HepG2 (cell line): Measurements from ENCODE around the gene TEX19. TPM values are rescaled to one million over a fixed set of nuclear protein-coding genes. Genes with fewer than 3 reads are reported as not detected.

ENCODE experiments used
- FOSL1 ChIP-seq: sonication (generic); formaldehyde crosslinking; IDR thresholded peaks from 2 replicates; pipeline ENCODE4 v1.9.0; 2021; ENCODE audit warnings: missing genetic modification reagents, borderline replicate concordance
- HMG20B ChIP-seq: conservative IDR thresholded peaks from 2 replicates; pipeline ENCODE4 v1.6.1; 2016; ENCODE audit warnings: missing genetic modification reagents, missing compliant biosample characterization
- POLR2G ChIP-seq: fragments of 200-400 bp; formaldehyde crosslinking; IDR thresholded peaks from 2 replicates; pipeline ENCODE4 v1.6.1; 2018; ENCODE audit warnings: mild to moderate bottlenecking, low read depth, low read length, moderate library complexity
- RARG ChIP-seq: sonication (generic); formaldehyde crosslinking; IDR thresholded peaks from 2 replicates; pipeline ENCODE4 v1.4.0; 2020; ENCODE audit warnings: low read depth, mild to moderate bottlenecking, missing genetic modification reagents
- SNAI1 ChIP-seq: sonication (generic); formaldehyde crosslinking; IDR thresholded peaks from 2 replicates; pipeline ENCODE4 v1.5.0; 2020; ENCODE audit warnings: mild to moderate bottlenecking, missing genetic modification reagents, borderline replicate concordance
- ZNF382 ChIP-seq: sonication (generic); formaldehyde crosslinking; IDR thresholded peaks from 2 replicates; pipeline ENCODE4 v1.5.0; 2020; ENCODE audit warnings: missing genetic modification reagents, mild to moderate bottlenecking, borderline replicate concordance
- ZNF484 ChIP-seq: sonication (generic); formaldehyde crosslinking; IDR thresholded peaks from 2 replicates; pipeline ENCODE4 v1.5.1; 2020; ENCODE audit warnings: mild to moderate bottlenecking, low read depth, missing genetic modification reagents, borderline replicate concordance
- ZSCAN25 ChIP-seq: sonication (generic); formaldehyde crosslinking; IDR thresholded peaks from 2 replicates; pipeline ENCODE4 v1.8.0; 2022; ENCODE audit warnings: mild to moderate bottlenecking, missing genetic modification reagents
- ZSCAN9 ChIP-seq: IDR thresholded peaks from 2 replicates; pipeline ENCODE4 v1.6.1; 2016; ENCODE audit warnings: borderline replicate concordance
- polyA plus RNA-seq, 8 experiments: library from polyadenylated mRNA; depleted of rRNA in 3 of 8; stranded (reverse) in 7 of 8; unstranded in 1 of 8; fragments of >200 nt; fragmentation: Illumina TruSeq in 4 of 8; extraction: Trizol in 4 of 8; gene quantifications; 2 replicates each; pipeline versions ENCODE4 v1.2.1 to v1.2.3, GENCODE V29; 2011 to 2016; ENCODE audit warnings: low read depth in 4 of 8, missing spikeins in 1 of 8, mixed read lengths in 1 of 8; ENCODE audit not compliant: insufficient read depth in 1 of 8
- total RNA-seq, 5 experiments: library from RNA; depleted of rRNA; stranded (reverse); fragments of >200 nt; fragmentation: Illumina TruSeq; extraction: Trizol; gene quantifications; 2 replicates each; pipeline ENCODE4 v1.2.3, GENCODE V29; 2016; ENCODE audit warnings: low read depth in 1 of 5
- TF ChIP-seq, protein P1 (sequence below): sonication (generic); formaldehyde crosslinking; IDR thresholded peaks from one replicate; pipeline ENCODE4 v1.5.1; 2020; ENCODE audit warnings: mild to moderate bottlenecking, missing genetic modification reagents; ENCODE audit errors: not compliant biosample characterization
- TF ChIP-seq, protein P2 (sequence below): sonication (generic); formaldehyde crosslinking; IDR thresholded peaks from 2 replicates; pipeline ENCODE4 v1.4.0; 2020; ENCODE audit warnings: missing genetic modification reagents
- TF ChIP-seq, protein P3 (sequence below): sonication (generic); formaldehyde crosslinking; IDR thresholded peaks from 2 replicates; pipeline ENCODE4; 2020; ENCODE audit warnings: missing genetic modification reagents, mild to moderate bottlenecking, borderline replicate concordance
- TF ChIP-seq, protein P4 (sequence below): sonication (generic); formaldehyde crosslinking; IDR thresholded peaks from 2 replicates; pipeline ENCODE4 v1.4.0; 2020; ENCODE audit warnings: mild to moderate bottlenecking, missing genetic modification reagents

The TEX19 gene
- total and polyA plus RNA-seq, 2 of the 13 experiments (the other 11 are each of a cell fraction or from before 2014, with no cell fraction given), result 1.3 to 6.0 TPM

DNA sequence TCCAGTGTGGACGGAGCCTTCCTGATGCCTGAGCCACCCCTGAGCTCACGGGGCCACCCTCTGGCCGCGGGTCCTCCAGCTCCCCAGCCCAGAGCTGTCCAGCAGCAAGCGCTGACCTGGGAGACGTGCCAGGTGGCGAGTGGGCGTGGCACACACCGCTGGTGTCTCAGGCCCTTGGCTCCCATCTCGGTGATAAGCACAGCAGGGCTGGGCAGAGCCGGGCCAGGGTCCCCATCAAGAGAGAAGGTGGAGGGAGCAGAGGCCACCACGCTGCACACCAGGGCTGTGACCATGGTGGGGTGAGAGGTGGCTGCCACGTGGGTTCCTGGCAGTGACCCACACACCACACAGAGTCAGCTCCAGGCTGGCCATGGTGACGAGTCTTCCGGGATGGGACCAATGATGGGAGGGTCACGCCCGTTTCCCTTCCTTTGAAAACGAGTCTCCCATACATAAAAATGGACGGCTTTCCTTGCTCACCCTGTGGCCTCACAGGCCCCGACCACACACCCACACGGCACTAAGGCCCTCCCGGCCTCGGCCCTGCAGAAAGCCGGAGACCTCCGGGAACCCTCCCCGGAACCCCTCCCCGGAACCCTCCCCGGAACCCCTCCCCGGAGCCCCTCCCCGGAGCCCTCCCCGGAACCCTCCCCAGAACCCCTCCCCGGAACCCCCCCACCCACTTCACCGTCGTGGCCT, 29.3 kb downstream of the TEX19 start (continued):
- TF ChIP-seq, protein P1, sequence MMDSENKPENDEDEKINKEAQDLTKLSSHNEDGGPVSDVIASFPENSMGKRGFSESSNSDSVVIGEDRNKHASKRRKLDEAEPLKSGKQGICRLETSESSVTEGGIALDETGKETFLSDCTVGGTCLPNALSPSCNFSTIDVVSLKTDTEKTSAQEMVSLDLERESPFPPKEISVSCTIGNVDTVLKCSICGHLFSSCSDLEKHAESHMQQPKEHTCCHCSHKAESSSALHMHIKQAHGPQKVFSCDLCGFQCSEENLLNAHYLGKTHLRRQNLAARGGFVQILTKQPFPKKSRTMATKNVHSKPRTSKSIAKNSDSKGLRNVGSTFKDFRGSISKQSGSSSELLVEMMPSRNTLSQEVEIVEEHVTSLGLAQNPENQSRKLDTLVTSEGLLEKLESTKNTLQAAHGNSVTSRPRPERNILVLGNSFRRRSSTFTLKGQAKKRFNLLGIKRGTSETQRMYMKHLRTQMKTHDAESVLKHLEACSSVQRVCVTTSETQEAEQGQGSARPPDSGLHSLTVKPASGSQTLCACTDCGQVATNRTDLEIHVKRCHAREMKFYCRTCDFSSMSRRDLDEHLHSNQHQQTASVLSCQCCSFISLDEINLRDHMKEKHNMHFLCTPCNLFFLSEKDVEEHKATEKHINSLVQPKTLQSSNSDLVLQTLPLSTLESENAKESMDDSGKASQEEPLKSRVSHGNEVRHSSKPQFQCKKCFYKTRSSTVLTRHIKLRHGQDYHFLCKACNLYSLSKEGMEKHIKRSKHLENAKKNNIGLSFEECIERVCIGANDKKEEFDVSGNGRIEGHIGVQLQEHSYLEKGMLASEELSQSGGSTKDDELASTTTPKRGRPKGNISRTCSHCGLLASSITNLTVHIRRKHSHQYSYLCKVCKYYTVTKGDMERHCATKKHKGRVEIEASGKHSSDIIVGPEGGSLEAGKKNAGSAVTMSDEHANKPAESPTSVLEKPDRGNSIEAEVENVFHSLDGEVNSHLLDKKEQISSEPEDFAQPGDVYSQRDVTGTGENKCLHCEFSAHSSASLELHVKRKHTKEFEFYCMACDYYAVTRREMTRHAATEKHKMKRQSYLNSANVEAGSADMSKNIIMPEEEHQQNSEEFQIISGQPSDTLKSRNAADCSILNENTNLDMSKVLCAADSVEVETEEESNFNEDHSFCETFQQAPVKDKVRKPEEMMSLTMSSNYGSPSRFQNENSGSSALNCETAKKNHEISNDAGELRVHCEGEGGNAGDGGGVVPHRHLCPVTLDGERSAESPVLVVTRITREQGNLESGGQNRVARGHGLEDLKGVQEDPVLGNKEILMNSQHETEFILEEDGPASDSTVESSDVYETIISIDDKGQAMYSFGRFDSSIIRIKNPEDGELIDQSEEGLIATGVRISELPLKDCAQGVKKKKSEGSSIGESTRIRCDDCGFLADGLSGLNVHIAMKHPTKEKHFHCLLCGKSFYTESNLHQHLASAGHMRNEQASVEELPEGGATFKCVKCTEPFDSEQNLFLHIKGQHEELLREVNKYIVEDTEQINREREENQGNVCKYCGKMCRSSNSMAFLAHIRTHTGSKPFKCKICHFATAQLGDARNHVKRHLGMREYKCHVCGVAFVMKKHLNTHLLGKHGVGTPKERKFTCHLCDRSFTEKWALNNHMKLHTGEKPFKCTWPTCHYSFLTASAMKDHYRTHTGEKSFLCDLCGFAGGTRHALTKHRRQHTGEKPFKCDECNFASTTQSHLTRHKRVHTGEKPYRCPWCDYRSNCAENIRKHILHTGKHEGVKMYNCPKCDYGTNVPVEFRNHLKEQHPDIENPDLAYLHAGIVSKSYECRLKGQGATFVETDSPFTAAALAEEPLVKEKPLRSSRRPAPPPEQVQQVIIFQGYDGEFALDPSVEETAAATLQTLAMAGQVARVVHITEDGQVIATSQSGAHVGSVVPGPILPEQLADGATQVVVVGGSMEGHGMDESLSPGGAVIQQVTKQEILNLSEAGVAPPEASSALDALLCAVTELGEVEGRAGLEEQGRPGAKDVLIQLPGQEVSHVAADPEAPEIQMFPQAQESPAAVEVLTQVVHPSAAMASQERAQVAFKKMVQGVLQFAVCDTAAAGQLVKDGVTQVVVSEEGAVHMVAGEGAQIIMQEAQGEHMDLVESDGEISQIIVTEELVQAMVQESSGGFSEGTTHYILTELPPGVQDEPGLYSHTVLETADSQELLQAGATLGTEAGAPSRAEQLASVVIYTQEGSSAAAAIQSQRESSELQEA (CRISPR knock-in tag), result peak; percentile 18
- TF ChIP-seq, protein P2, sequence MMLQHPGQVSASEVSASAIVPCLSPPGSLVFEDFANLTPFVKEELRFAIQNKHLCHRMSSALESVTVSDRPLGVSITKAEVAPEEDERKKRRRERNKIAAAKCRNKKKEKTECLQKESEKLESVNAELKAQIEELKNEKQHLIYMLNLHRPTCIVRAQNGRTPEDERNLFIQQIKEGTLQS (CRISPR knock-in tag), result peak; percentile 13; the same call in 1 of the 2 replicates
- TF ChIP-seq, protein P3, sequence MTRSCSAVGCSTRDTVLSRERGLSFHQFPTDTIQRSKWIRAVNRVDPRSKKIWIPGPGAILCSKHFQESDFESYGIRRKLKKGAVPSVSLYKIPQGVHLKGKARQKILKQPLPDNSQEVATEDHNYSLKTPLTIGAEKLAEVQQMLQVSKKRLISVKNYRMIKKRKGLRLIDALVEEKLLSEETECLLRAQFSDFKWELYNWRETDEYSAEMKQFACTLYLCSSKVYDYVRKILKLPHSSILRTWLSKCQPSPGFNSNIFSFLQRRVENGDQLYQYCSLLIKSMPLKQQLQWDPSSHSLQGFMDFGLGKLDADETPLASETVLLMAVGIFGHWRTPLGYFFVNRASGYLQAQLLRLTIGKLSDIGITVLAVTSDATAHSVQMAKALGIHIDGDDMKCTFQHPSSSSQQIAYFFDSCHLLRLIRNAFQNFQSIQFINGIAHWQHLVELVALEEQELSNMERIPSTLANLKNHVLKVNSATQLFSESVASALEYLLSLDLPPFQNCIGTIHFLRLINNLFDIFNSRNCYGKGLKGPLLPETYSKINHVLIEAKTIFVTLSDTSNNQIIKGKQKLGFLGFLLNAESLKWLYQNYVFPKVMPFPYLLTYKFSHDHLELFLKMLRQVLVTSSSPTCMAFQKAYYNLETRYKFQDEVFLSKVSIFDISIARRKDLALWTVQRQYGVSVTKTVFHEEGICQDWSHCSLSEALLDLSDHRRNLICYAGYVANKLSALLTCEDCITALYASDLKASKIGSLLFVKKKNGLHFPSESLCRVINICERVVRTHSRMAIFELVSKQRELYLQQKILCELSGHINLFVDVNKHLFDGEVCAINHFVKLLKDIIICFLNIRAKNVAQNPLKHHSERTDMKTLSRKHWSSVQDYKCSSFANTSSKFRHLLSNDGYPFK (CRISPR knock-in tag), result no peak
- TF ChIP-seq POLR2G, result no peak
- no peak for TF ChIP-seq SNAI1 (CRISPR knock-in tag)
- TF ChIP-seq RARG, result no peak
- TF ChIP-seq FOSL1, result no peak
- TF ChIP-seq ZNF382 (CRISPR knock-in tag), result no peak
- peak; percentile 65; the same call in 1 of the 2 replicates for TF ChIP-seq ZSCAN9 (CRISPR knock-in tag)
- no peak for TF ChIP-seq HMG20B (CRISPR knock-in tag)
- TF ChIP-seq, protein P4, sequence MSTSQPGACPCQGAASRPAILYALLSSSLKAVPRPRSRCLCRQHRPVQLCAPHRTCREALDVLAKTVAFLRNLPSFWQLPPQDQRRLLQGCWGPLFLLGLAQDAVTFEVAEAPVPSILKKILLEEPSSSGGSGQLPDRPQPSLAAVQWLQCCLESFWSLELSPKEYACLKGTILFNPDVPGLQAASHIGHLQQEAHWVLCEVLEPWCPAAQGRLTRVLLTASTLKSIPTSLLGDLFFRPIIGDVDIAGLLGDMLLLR (CRISPR knock-in tag), result no peak
- no peak for TF ChIP-seq ZNF484
- peak; percentile 68; the same call in 1 of the 2 replicates for TF ChIP-seq ZSCAN25
